GM19238 (cell line): Measurements from ENCODE around the gene GLCCI1.

Source experiments
- DNase-seq: peaks from one replicate; pipeline ENCODE4 v3.0.0; 2011; ENCODE audit warnings: low spot score; ENCODE audit not compliant: insufficient read length

The GLCCI1 gene

DNA sequence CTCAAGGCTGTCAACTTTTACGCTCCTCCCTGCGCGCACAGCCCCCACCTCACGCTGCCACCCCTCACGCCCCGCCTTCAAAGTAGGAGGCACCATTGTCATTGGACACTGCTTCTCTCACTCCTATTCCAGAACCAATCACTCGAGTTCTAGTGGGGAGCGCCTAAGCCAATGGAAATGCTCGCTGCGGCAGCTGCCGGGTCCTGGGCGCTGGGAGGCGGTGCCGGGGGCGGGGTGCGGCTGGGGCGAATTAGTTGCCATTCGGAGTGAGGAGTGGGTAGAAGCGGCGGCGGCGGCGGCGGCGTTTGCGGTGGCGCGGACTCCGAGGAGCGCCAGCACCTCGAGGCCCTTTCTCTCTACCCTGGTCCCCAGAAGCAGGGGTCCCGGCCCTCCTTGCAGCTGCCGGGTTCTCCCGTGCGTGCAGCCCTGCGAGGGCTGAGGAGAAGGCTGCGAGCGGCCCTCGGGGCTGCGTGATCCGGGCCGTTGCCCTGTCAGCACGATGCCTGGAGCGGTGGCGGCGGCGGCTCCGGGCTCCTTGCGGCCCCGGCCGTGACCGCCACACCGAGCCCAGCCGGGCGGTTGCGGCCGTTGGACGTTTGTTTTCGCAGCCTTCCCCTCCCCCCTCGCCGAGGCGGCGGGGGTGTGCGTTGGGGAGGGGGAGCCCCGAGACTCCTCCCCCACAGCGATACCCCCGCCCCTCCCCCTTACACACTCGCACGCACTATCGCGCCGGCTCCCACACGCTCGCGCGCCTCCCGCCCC, at the start of gene GLCCI1:
GLCCI1 (plus strand) TSS at position 253 of the 762 bp plus-strand sequence. CDS start 555 bp downstream, outside the sequence.
- peak; percentile 82 for DNase-seq

DNA sequence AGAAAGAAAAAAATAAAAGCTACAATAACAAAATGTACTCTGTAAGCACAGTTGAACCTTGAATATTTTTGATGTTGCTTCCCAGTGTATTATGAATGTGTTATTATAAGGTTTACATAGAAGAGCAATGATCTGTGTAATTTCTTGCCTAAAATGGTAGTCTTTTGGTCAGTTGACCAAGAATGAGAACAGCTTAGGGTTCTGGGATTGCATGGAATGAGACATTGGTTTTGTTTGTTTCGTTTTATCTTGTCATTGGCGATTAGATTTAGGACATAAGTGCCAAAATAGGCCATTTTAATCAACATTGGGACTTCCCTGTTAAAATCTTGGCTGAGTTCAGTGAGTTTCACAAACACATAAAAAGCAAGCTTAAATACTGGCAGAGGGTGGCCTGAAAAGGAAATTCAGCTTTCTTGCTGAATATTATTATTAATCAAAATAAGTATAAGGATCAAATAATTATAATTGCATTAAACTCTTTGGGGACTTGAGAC, 49.1 kb upstream of the GLCCI1 start:
- DNase-seq = no peak

DNA sequence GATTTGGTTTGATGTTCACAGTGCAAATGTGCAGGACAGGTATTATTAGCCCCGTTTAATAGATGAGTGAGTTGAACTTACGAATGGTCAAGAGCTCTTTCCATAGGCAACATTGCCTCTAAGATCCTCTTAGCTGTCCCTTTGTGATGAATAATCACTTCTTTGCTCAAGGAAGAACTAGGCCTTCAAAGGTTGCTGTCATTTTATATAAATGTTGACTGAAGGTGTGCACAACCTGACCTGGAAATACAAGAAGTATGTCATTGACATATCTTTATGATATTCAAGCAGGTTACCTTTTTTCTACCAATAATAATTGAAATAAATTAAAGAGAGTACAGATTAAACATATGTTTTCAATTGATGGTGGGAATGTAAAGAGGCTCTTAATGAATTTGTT, 48.5 kb upstream of the GLCCI1 start:
- DNase-seq = no peak

DNA sequence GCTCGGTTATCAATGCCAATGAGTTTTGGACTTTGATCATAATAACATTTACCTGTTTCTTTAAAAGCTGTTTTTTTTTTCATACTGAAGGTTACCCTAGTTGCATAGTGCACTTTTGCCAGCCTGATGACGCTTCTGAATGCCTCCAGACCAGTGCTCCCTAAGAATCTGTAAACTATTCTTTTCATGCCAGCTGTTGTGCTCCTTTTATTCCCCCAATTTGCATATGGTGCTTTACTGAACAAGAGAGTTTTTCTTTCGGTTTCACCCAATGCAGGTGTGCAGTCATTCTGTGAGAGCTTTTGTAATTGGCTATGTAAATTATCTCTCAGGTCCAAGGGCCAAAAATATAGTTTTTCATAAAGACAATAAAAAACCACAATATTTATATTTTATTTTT, 48.1 kb upstream of the GLCCI1 start:
- DNase-seq = peak; percentile 33

DNA sequence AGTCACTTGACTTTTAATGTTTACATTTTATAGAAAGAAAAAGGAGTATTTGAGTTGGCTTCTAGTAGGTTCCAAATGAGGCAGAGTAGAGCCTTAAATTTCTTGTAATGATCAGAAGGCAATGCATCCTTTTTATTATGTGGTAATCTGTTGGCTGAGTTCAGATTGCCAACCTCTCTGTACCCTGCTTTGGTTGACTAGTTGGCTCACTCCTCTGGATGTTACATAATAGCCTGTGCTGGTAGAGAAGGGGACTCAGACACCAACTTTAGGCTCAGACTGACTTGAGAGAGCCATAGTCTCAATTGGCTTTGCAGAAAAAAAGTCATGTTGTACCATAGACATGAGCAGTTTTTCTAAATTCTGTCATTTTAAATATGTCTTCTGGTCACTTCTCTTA, 46.8 kb upstream of the GLCCI1 start:
- DNase-seq = no peak

DNA sequence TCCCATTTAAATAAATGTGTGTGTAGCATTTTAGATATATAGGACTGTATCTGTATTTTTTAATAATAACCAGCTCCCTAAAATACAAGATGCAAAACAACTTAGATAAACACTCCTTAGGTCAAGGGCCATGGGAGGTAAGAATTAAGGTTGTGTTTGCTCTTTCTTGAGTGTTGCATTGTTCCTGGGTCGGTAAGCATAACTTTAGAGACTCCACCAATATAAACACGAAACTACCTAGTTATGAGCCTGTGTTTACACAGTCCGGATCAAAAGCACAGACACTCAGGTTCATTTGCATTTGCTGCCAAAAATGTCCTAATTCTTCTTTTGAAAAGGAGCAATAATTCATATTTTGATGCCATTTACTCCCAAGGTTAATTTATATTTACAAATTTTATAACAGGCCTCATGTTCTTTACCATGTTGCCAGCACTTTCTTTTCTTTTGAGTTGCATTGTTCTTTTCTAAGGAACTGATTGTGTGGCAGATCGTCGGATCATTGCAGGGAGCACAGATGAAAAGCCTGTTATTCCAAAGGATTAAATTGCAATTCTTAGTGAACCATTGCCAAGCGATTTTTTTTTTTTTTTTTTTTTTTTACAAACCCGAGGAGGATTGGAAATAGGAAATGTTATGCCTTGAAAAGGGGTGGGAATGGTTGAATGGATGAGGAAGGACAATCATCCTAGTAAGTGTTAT, 45.8 kb upstream of the GLCCI1 start:
- no peak for DNase-seq

DNA sequence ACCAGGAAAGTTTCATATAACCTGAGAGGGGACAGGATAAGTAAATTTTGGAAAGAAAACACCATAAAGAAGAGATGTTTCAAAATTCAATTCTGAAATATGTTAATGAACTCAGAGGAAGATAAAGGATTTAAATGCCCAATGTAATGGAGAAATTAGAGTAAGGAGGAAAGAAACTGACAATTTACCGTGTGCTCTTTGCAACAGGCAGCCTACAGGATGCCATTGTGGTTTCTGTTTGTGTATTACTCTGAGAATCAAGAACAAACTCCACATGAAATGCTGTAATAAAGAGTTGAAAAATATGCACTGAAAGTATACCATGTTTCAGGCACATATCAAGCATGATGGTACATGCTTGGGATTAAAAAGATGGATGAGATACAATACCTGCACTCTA, 44.8 kb upstream of the GLCCI1 start:
- no peak for DNase-seq

DNA sequence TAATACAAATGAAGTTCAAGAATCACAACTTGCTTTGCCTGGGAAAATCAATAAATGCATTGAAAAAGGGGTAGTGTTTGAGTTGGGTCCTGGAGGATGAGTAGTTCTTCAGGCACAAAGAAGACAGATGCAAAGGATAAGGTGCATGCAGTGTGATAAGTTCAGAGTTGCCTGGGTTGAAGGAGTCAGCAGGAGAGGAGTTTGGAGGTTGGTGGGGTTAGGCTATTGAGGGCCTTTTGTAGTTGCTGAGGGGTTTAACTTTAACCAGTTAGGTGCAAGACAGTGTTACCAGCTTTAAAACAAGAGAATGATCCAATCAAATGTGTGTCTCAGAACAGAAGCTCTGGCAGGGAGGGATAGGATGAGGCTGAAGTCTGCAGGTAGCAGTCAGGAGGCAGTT, 44.3 kb upstream of the GLCCI1 start:
- no peak for DNase-seq

DNA sequence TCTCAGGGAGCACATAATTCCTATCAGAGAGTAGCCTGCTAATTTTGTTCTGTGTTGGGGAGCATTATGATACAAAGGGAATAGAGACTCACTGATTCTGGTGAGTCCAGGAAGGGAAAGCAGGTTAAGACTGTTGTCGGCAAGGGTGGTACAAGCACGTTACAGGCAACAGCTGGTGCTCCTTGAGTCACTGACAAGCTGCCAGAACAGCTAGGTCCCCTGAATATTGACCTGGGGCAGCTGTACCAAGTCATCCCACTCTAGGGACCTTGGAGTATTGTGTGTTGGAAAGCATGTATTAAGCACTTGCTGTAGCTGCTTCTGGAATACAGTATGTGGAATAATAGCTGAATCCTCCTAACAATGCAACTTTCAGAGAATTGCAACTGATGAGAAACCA, 37.0 kb upstream of the GLCCI1 start:
- DNase-seq = no peak

DNA sequence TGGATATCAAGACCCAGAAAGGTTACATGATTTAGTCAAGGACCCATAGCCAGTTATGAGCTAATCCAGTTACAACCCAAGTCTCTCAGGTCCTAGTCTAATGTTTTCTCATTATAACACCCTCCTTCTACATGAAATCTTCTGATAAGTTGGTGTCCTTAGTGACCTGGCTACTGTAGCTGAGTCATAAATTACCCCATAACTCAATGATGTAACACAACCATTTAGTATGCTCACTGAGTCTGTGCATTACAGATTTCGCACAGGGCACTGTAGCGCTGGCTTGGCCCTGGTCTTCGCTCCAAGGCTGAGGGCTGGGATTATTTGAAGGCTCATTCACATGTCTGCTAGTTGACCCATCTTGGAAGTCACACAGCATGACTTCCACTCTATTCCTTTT, 36.0 kb upstream of the GLCCI1 start:
- no peak for DNase-seq

DNA sequence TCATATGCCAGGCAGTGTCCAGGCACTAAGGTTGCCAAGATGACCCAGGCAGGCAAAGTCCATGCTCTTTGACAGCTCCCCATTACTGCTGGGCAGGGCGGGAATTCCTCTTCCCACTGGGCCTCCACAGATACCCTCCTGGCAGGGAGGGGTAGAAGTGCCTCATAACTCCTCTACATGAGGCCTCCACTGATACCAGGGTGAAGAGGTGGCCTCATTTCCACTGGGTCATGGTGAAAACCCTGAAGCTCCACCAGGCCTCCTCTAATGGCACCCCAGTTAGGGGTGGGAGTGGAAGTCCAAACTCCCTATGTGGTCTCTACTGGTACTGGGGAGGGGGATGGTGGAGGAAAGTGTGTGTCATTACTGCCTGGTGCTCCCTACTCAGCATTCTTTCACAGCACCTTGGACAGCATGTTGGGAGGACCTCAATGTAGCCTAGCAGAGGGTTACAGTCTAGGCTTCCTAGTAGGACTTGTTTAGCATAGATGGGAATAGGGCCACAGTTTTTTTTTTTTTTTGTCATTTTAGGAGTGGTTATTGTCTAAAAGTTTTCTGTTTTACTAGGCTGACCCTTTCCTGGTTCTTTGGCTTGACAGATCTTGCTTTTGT, 34.6 kb upstream of the GLCCI1 start:
- DNase-seq = no peak

DNA sequence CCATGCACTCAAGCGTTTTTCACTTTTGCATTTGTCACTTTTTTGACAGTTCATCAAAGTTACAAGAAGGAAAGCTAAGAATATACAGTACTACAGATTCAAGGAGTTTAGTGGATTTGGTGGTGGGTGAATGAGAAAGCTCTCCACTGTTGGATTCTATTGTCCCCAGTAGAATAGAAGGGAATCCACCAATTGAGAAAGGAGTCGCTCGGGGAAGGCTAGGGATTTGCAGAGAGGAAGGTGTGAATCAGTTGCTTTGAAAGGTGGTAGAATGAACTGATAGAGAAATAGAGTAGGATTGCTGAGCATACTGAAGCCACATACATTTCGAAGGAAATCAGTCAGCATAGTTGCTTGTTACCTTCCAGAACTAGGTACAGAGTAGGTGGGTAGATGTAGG, 33.7 kb upstream of the GLCCI1 start:
- DNase-seq = no peak

DNA sequence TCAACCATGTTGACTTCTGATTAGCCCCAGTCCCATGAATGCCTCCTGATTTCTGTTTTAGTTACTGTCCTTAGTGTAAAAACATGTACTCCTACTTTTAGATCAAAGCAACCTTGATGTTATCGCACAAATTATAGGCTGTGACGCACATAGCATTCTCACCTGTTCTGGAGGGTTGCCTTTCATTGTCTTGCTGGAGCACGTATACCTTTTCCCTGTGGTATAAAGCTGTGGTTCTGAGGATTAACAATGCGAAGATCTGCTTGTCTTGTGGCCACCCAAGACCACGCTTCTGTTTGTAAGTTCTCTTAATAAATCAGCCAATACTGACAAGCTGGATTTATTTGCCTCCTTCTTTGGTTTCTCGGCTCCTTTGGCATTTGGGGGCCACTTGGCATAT, 30.1 kb upstream of the GLCCI1 start:
- no peak for DNase-seq

DNA sequence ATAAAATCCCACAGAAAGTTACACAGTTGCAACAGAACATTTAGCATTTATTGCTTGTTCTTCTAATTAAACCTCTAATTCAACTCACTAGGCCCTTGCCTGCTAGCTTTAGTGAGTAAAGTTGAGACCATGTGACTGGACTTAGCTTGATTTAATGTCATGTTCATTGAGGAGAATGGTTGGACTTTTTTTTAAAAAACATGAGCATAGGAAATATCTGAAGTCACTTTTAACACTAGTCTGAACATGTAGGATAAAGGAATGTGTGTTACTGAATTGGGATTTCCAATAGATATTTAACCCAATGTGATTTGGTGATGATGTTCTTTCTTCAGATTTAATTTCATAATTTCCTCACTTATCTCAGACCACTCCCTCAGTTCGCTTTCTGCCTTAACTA, 24.6 kb upstream of the GLCCI1 start:
- no peak for DNase-seq

DNA sequence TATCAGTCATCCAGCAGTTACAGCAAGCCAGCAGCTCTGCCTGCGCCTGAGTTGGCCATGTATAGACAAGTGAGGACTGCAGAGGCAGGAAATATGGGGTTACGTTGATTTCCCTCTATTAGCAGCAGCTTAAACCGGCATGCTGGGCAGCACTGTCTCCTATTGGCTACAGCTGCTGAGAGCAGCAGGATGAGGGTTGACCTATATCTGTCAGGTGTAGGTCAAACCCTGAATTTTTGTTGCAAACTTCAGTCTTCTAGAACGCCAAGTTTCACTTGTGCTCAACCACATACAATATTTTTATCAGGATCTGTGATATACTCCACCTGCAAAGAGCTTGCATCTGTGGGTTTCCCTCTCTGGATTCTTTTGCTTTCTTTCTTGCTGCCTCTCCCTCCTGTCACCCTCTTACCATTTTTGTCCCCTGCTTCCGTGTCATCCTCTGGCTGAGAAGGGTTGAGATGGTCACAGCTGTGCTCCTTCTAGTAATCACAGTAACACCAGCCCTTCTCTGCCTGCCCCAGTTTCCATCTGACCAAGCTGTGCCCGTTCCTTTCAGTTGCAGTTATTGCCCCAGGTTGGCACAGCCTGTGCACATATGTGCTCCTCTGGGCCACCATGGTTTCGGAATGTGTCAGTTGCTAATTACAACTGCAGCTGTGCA, 23.8 kb upstream of the GLCCI1 start:
- peak; percentile 53 for DNase-seq

DNA sequence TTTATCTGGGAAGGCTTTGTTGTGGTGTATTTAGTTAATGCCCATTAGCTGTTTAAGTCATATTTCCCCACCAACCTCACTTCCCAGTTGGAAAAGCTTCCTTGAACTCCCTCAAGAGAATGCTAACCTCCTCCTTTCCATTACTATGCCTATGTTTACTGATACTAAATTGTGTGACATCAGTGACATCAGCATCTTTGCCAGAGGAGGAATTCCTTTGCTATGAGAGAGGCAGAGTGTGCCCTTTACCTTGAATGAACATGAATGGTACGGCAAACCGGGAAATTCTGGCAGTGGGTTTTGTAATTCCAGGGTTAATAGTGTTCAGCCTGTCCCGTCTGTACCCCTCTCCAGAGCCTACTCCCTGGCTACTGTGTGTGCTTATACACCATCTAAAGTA, 22.1 kb upstream of the GLCCI1 start:
- DNase-seq = no peak

DNA sequence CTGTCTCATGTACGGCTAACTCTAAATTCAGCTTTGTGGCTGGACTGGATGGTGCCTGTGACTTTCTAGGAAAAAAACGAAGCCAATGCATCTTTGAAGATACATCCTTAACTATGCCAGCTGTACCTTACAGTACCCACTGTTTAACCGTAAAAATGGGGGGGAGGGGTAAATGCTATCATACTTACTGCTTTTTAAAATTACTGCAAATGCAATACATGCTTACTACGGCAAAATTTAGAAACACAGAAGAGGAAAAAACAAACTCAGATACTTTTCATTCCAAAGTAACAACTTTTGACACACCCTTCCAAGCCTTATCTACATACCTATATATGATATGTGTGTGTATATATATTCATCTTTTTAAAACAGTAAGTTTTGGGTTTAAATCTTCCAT, 20.4 kb upstream of the GLCCI1 start:
- DNase-seq = no peak

DNA sequence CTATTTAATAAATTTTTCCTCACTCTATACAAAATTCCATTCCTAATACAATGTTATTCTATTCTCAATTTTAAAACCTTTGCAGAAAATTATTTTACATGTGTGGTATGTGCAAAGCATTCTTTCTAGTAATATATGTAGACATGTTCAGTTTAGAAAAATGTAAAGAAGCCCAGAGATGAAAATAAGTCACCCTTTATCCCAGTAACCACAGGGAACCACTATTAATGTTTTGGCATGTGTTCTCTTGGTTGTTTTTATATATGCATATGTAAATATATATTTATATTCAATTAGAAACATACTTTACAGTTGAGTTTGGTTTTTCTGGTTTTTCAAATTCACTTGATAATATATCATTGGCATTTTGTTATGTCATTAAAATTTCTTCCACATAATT, 14.8 kb upstream of the GLCCI1 start:
- DNase-seq = no peak

DNA sequence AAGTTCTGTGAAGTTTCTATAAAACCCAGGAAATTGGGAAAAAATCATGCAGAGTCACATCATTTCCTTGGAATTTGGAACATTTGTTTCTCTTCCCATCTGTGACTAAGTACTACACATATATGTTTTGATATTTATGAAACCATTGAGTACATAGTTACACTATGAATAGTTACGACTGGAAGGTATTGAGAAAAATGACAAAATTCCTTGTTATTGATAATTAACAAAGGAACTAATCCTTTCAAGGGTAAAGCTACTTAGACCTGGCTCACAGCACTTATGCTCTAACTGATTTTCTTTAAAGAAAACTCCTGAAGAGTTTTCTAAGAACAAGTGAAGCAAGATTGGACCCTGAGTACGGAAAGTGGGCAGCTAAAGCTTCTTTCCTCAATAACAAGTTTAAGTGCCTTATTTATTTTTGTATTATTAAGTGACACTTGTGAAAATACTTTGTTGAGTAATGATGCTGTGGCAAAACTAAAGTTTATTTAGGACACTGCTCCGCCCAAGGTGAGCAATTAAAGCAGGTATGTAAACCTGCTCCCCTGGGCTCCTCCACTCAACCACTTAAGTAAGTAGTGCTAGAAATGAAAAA, 12.0 kb upstream of the GLCCI1 start:
- DNase-seq = no peak

DNA sequence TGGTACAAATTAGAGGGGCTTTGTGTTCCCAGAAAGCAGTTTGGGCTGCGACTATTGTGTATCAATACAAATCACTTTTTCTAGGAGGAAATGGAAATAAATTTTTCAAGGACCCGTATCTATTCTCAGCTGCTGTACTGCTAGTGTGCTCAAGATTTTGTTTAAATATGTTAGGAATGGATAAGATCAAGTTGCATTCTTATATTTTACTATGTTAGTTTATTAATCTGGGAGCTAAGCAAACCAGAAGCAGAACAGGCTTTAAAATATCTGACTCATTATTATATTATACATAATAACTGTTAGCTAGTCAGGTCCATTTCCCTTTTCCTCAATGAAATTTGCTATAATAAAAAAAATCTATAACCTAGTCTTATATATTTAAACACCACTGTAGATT, 11.1 kb upstream of the GLCCI1 start:
- no peak for DNase-seq

DNA sequence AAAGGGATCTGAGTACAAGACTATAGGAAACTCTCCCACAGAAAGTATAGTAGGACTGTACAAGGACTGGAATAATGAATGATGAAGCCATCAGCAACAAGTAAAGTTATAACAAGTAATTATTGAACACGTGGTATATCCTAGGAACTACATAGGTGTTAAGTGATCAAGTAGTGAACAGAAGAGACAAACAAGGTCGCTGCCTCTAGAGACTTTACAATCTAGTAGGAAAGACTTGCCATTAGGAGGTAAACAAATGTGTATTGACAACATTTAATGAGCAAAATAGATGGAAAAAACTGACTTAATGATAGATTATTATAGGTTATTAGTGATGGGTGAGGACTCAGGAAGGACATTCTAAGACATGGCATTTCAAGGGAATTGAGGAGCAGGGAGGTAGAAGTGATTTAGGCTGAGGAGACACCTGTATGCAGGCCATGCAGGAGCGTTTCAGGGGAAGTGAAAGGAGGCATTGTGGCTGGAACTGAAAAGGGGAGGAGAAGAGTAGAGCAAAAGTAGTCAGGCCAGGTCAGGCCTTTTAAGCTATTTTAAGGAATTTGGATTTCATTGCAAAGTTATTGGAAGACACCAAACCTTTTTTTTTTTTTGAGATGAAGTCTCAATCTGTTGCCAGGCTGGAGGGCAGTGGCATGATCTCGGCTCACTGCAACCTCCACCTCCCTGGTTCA, 8.5 kb upstream of the GLCCI1 start:
- DNase-seq = peak; percentile 23
